Measurements from ENCODE around the gene TMEM222.

The TMEM222 gene

GRCh38 chr1:27342391-27342777 lies 20.4 kb downstream of the TMEM222 start:
- no peak for DNase-seq (ENCODE audit: low read depth)

GRCh38 chr1:27342778-27343638 lies 21.0 kb downstream of the TMEM222 start:
- peak; percentile 53 for DNase-seq (ENCODE audit: low read depth)

- DNase-seq (ENCODE audit: low read depth), result no peak
These were observed 21.7 kb downstream of the TMEM222 start for GRCh38 chr1:27343639-27344025.

GRCh38 chr1:27345272-27345671 lies 23.3 kb downstream of the TMEM222 start:
- no peak for DNase-seq (ENCODE audit: low read depth)

GRCh38 chr1:27346357-27346756 lies 24.4 kb downstream of the TMEM222 start:
- DNase-seq (ENCODE audit: low read depth), result no peak

- DNase-seq (ENCODE audit: low read depth), result no peak
These were observed 25.1 kb downstream of the TMEM222 start for GRCh38 chr1:27346991-27347624.

GRCh38 chr1:27348861-27349783 lies 27.2 kb downstream of the TMEM222 start:
- DNase-seq (ENCODE audit: low read depth), result no peak

GRCh38 chr1:27349784-27350662 lies 28.1 kb downstream of the TMEM222 start:
- no peak for DNase-seq (ENCODE audit: low read depth)

- DNase-seq (ENCODE audit: low read depth), result no peak
These were observed 28.9 kb downstream of the TMEM222 start for GRCh38 chr1:27350663-27351540.

- DNase-seq (ENCODE audit: low read depth), result no peak
These were observed 29.7 kb downstream of the TMEM222 start for GRCh38 chr1:27351541-27352107.

- DNase-seq (ENCODE audit: low read depth), result no peak
These were observed 31.2 kb downstream of the TMEM222 start for GRCh38 chr1:27353166-27353565.

- DNase-seq (ENCODE audit: low read depth), result no peak
These were observed 31.7 kb downstream of the TMEM222 start for GRCh38 chr1:27353629-27354028.

GRCh38 chr1:27355683-27356082 lies 33.7 kb downstream of the TMEM222 start:
- no peak for DNase-seq (ENCODE audit: low read depth)

- DNase-seq (ENCODE audit: low read depth), result no peak
These were observed 34.3 kb downstream of the TMEM222 start for GRCh38 chr1:27356277-27356618.

GRCh38 chr1:27356619-27357280 lies 34.8 kb downstream of the TMEM222 start:
- DNase-seq (ENCODE audit: low read depth), result no peak

GRCh38 chr1:27357281-27358037 lies 35.5 kb downstream of the TMEM222 start:
- DNase-seq (ENCODE audit: low read depth), result peak; percentile 67

- DNase-seq (ENCODE audit: low read depth), result no peak
These were observed 36.3 kb downstream of the TMEM222 start for GRCh38 chr1:27358038-27358927.

- DNase-seq (ENCODE audit: low read depth), result no peak
These were observed 37.0 kb downstream of the TMEM222 start for GRCh38 chr1:27358928-27359313.

Measured in T follicular helper cell (primary cell).